Glomerular endothelial cell (primary cell): ENCODE results near the gene FAM184A. TPM values are rescaled to one million over a fixed set of nuclear protein-coding genes. Genes with fewer than 3 reads are reported as not detected.

Source experiments
- DNase-seq: peaks from one replicate; pipeline ENCODE4 v3.0.0-alpha.2; 2011; ENCODE audit warnings: low read depth, low spot score; ENCODE audit errors: extremely low read depth
- total RNA-seq: library from RNA; depleted of rRNA; stranded (reverse); fragments of >200 nt; gene quantifications from 2 replicates; pipeline ENCODE4 v1.2.3, GENCODE V29; 2015

The FAM184A gene
- total RNA-seq, 1 donor from 2014 or later, result 0.76 TPM

- DNase-seq, result no peak
Observed at GRCh38 chr6:118917546-118918328, 160.7 kb downstream of the FAM184A start.

GRCh38 chr6:118914598-118914997, 163.9 kb downstream of the FAM184A start:
- no peak for DNase-seq

- DNase-seq, result no peak
Observed at GRCh38 chr6:118913161-118913560, 165.3 kb downstream of the FAM184A start.

- DNase-seq, result no peak
Observed at GRCh38 chr6:118912646-118913045, 165.8 kb downstream of the FAM184A start.

Other genes starting within 250 kb of the FAM184A start
- 11.6 and 14.1 TPM in 2 replicates for gene ASF1A, start 184.5 kb downstream of the FAM184A start, total RNA-seq
- 9.2 and 12.8 TPM in 2 replicates for gene MCM9, start 143.5 kb downstream of the FAM184A start, total RNA-seq